MG63 (cell line): ENCODE data around the gene SEPTIN3. TPM values are rescaled to one million over a fixed set of nuclear protein-coding genes. Genes with fewer than 3 reads are reported as not detected.
A peak's percentile ranks its signal among the peaks of the same experiment; 100 is the strongest.
"Not testable (repeated sequence)": the region's sequence is repeated elsewhere in the genome, so short reads cannot be mapped to it uniquely, and the experiment has no call there.

Experiments
- DNase-seq: peaks from one replicate; pipeline ENCODE4 v3.0.0-alpha.2; 2020
- H3K27me3 ChIP-seq: fragments of 250-450 bp; sonication (Bioruptor Pico); 2 replicates; pipeline ENCODE4 v1.5.1; 2020; ENCODE audit warnings: mild to moderate bottlenecking, moderate library complexity
- H3K36me3 ChIP-seq: fragments of 250-450 bp; sonication (Bioruptor Pico); 2 replicates; pipeline ENCODE4 v1.5.1; 2020; ENCODE audit warnings: mild to moderate bottlenecking, moderate library complexity
- H3K4me3 ChIP-seq: fragments of 250-450 bp; sonication (Bioruptor Pico); 2 replicates; pipeline ENCODE4 v1.5.1; 2020; ENCODE audit warnings: mild to moderate bottlenecking, moderate library complexity
- H3K9me3 ChIP-seq: fragments of 250-450 bp; sonication (Bioruptor Pico); 2 replicates; pipeline ENCODE4 v1.5.1; 2020; ENCODE audit warnings: mild to moderate bottlenecking, moderate library complexity
- total RNA-seq: library from RNA; depleted of rRNA; stranded (reverse); fragments of >200 nt; shearing (Covaris generic); gene quantifications from 2 replicates; pipeline ENCODE4 v1.2.3, GENCODE V29; 2014; ENCODE audit warnings: low replicate concordance

Gene SEPTIN3
- total RNA-seq, 1 experiment from 2014 or later: 0.43 TPM

DNA sequence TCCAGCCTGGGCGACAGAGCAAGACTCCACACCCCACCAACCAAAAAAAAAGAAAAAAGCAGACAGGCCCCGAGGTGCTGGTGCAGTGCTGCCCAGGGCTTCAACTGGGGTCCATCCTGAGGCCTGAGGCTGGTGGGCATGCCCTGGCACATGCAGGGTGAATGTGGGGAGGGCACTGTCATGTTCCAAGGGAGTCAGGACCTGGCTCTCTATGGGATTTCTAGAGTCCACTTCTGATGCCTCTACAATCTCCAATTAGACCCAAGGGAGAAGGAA lies 32.4 kb upstream of the SEPTIN3 start:
- peaks cover 42% of the 10 kb centered on the region for H3K36me3 ChIP-seq
- no peaks in the 10 kb centered on the region for H3K9me3 ChIP-seq
- H3K27me3 ChIP-seq: no peaks in the 10 kb centered on the region
- no peak for DNase-seq
- H3K4me3 ChIP-seq: no peak overlapping the region

DNA sequence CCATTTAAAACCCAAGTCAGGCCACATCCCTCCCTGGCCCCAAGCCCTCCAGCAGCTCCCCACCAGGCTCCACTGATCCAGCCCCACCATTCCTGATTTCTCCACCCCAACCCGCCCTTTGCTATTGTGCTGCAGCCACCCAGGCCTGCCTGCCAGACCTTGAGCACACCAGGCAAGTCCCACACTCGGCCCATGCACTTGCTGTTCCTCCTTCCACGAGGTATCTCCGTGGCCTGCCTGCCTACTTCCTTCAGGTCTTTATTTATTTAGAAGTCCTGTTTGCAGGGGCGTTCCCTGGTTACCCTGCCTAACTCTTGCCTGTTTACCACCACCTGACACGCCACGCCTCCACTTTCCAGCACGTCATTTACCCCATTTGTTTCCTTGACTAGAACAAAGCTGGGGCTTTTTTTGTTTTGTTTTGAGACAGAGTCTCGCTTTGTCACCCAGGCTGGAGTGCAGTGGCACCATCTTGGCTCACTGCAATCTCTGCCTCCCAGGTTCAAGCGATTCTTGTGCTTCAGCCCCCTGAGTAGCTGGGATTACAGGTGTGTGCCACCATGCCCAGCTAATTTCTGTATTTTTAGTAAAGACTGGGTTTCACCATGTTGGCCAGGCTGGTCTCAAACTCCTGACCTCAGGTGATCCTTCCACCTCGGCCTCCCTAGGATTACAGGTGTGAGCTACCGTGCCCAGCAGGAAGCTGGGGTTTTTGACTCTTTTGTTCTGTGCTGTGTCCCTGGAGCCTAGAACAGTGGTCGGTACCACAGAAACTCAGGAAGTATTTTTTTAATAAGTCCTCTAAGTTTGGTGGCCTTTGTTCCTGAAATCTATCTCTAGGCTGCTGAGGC lies 29.0 kb upstream of the SEPTIN3 start:
- H3K9me3 ChIP-seq: no peaks in the 10 kb centered on the region
- no peak for DNase-seq
- H3K27me3 ChIP-seq: no peaks in the 10 kb centered on the region
- peaks cover 70% of the 10 kb centered on the region for H3K36me3 ChIP-seq
- H3K4me3 ChIP-seq: no peak overlapping the region

DNA sequence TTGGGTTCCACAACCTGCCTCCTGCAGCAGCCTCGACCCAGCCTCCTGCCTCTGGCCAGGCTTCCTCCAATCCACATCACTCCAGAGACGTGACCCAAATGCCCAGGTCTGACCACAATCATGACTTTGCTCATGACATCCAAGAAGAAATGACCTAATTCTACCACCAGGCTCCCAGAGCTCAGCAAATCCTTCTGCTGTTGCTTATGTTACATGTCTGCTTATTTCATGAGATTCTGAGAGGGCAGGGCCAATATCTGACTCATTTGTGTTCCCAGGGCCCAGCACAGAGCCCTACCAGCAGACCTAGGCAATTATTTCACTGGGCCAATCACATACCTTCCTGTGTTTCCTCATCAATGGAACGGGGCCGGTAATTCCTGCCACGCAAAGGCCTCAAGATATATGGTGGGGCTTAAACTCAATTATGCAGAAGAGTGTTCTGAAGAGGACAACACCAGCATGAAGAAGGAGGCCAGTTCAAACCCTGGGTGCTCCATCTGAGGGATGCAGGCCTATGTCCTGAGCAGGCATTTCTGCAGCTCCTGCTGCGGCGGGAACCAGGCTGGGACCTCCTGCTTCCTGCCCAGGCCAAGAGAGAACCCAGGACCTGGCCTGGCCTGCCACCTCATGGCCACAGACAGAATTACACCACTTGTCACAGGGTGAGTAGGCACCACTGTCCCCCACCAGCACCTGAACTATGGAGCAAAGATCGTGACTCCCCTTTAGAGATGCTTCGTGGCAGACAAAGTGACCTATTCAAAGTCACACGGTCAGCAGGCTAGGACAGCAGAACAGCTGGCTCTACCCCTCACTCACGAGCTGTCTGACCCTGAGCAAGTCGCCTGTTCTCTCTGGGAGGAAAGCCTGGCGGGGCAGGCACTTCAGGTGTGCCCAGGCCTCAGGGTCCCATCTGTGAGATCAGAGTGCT lies 28.1 kb upstream of the SEPTIN3 start:
- no peaks in the 10 kb centered on the region for H3K9me3 ChIP-seq
- H3K27me3 ChIP-seq: no peaks in the 10 kb centered on the region
- no peak overlapping the region for H3K4me3 ChIP-seq
- peak; percentile 70 for DNase-seq
- peaks cover 75% of the 10 kb centered on the region for H3K36me3 ChIP-seq

DNA sequence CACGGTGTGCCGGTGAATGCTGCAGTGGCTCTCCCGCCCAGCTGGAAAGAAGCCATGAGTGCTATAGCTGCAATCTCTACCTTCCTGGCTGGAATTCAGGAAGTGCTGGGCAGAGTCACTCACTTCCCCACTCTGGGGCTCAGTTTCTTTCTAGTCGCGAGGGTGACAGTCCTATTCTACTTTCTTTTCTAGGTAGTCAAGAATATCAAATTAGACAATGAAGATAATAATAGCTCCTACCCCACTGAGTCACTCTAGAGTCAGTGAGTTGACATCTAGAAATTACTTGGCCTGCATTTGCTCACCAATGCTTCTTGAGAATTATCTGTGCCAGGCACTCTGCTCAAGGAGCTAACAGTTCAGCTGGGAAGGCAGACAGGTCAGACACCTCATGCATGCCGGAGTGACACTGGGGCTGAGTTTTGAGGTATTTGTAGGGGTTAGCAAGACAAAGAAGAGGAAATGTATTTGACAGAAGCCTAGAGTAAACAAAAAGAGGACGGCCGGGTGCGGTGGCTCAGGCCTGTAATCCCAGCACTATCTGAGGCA lies 25.5 kb upstream of the SEPTIN3 start:
- H3K36me3 ChIP-seq: peaks cover 61% of the 10 kb centered on the region
- DNase-seq: no peak

DNA sequence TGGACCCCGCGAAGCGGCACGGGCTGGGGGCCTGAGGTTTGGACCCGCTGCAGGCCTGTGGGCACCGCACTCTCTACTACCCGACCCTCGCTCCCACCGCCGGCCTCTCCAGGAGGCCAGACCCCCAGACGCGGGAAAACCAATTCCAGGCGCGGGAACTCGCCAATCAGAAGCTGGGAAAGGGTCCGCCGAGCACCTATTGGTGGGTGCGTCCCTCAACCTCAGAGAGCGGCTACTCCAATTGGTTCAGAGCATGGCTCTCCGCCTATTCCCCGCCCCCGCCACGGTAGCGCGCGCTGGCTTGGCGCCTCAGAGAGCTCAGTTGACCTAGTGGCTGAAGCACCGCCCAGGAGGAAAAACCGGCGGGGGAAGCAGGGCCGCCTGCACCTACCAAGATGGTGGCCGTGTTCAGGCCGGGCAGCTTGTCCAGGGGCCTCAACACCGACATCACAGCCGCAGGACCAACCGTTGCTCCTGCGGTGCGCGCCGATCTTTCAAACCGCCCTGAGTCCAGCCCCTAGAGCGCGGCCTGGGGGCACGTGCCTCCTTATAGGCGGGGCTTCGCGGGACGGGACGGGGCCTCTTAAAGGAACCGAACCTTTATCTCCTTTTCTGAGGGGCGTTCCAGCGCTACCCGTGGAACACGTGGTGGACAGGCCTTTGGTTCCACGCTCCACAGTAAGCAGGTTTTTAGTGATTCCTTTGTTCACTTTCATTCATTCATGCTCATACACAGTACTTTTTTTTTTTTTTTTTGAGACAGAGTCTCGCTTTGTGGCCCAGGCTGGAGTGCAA lies 22.4 kb upstream of the SEPTIN3 start, which contains the start of gene CENPM:
Gene CENPM (minus strand): TSS at position 524 of the 795 bp plus-strand sequence. CDS start 76 bp downstream, at position 448.
- no peaks in the 10 kb centered on the region for H3K9me3 ChIP-seq

More for the DNA sequence above, 25.5 kb upstream of the SEPTIN3 start:
- no peaks in the 10 kb centered on the region for H3K9me3 ChIP-seq
- no peak overlapping the region for H3K4me3 ChIP-seq
- H3K27me3 ChIP-seq: no peaks in the 10 kb centered on the region

DNA sequence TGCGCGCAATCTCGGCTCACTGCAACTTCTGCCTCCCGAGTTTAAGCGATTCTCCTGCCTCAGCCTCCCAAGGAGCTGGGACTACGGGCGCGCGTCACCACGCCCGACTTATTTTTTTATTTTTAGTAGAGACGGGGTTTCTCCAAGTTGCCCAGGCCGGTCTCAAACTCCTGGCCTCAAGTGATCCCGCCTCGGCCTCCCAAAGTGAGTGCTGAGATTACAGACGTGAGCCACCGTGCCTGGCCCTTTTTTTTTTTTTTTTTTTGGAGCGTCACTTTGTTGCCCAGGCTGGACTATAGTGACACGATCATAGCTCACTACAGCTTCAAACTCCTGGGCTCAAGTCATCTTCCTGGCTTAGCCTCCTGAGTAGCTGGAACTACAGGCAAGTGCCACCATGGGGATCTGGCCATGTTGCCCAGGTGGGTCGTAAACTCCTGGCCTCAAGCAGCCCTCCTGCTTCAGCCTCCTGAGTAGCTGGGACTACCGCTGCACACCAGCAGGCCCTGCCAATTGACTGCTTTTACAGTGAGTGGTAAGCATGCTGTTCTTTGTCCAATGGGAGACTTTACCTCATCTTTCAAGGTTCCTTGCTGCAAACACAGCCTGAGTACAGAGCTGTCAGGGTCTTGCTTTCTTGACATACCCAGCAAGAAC lies 21.7 kb upstream of the SEPTIN3 start:
- Histone ChIP-seq H3K36me3 (peaks cover 30% of the 10 kb centered on the region), H3K9me3 (no peaks in the 10 kb centered on the region), H3K4me3 (peak overlapping the region; percentile 64), H3K27me3 (no peaks in the 10 kb centered on the region)
- no peak for DNase-seq

More for the DNA sequence above, 22.4 kb upstream of the SEPTIN3 start, which contains the start of gene CENPM:
- H3K27me3 ChIP-seq: no peaks in the 10 kb centered on the region
- DNase-seq: peak; percentile 96
- H3K36me3 ChIP-seq: peaks cover 36% of the 10 kb centered on the region
- H3K4me3 ChIP-seq: peak within 1 kb of the TSS; percentile 64

DNA sequence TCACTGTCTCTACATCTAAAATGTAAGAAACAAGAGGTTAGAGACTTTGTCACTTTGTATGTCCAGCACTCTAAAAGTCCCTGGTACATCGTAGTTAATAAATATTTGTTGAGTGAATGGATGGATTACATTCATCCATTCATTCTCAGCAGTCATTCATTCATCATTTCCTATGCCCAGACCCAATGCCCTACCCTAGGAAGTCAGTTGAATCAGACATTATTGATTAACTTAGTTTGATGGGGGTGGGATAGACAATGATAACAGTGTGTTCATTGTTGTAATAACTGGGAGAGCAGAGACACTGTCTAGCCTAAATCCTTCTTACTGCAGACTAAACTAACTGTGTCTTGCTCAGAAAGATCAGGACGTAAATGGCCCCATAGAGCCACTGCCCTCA lies 21.1 kb upstream of the SEPTIN3 start:
- Histone ChIP-seq H3K36me3 (peaks cover 25% of the 10 kb centered on the region), H3K27me3 (no peaks in the 10 kb centered on the region), H3K9me3 (no peaks in the 10 kb centered on the region), H3K4me3 (no peak overlapping the region)
- no peak for DNase-seq

DNA sequence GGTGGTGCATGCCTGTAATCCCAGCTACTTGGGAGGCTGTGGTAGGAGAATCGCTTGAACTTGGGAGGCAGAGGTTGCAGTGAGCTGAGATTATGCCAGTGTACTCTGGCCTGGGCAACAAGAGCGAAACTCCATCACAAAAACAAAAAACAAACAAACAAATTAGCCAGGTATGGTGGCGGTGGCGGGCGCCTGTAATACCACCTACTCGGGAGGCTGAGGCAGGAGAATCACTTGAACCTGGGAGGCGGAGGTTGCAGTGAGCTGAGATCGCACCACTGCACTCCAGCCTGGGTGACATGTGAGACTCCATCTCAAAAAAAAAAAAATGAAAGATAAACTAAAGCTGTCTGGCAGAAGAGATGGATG lies 20.3 kb upstream of the SEPTIN3 start:
- not testable (repeated sequence) for DNase-seq, H3K9me3 ChIP-seq, H3K27me3 ChIP-seq, H3K4me3 ChIP-seq
- H3K36me3 ChIP-seq: peaks cover 18% of the 10 kb centered on the region

DNA sequence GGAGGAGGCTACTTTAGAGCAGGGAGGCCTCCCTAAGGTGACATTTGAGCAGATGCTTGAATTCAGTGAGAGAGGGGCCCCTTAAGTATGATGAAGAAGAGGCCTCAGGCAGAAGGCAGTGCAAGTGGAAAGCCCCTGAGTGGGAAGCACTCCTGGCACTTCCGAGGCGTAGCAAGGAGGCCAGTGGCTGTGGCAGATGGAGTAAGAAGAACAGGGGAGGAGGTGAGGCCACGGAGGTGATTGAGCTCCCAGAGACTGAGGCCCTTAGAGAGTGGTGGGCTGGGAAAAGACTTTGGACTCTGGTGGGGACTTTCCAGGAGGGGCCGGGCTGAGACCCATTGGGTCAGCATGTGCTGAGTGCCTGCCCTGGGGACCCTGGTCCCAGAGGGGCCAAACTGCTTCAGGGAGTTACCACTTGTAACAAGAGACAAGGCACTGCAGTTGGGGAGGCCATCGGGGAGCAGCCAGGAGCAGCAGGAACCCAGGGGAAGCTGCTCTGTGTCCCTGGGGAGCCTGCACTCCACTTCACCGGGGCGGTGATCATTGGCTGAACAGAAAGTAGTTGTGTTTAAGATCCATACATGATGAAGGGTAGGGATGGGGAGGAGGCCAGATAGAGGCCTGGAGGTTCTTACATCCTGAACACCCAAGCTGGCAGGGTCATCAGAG lies 19.8 kb upstream of the SEPTIN3 start:
- Histone ChIP-seq H3K36me3 (peaks cover 15% of the 10 kb centered on the region), H3K27me3 (no peaks in the 10 kb centered on the region), H3K9me3 (no peaks in the 10 kb centered on the region), H3K4me3 (no peak overlapping the region)
- no peak for DNase-seq

DNA sequence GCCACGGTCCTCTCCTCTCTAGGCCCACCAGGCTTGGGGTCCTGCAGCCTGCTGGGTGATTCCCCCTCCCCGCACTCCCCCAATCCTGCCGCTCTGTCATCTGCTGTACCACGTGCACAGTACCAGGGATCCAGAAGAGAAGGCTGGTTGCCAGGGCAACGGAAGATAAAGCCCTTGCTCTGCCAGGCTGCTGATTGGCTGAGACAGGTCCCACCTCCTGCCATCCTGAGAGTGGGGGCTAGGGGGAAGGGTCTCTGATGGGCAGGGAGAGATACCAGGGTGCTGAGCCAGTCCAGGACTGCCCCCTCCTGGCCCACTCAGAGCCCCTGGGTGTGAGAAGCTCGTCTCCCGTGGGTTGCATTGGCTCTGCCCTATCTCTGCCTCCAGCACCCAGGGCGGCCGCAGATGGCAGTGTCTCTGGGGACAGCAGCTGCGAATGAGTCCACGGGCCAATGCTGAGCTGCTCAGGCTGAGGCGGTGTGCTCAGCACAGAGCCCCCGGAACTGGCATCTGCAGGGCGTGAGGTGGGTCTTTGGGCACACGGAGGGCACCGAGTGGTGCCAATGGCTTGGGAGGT lies 17.3 kb upstream of the SEPTIN3 start, which contains the start of gene SMIM45:
Gene SMIM45 (plus strand): TSS at position 253 of the 577 bp plus-strand sequence.
- no peaks in the 10 kb centered on the region for H3K9me3 ChIP-seq
- no peaks in the 10 kb centered on the region for H3K27me3 ChIP-seq
- H3K4me3 ChIP-seq: no peak within 1 kb of the TSS
- H3K36me3 ChIP-seq: no peaks in the 10 kb centered on the region
- DNase-seq: no peak

DNA sequence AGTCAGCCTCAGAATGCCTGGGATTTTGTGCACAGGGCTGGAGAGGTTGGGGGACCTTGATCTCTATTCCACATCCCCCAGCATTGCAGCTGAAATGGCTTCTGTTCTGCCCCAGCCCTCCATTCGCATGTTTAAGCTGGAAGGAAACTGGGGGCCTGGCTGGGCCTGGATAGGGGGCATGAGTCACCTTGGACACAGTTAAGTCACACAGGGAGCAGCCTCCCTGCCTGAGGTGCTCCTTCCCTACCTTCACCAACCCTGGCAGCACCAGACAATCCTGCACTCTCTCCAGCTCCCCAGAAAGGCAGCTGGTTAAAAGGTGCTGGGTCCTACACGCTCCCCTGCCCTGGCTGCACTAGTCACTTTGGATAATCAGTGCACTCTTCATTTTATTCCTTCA lies 16.5 kb upstream of the SEPTIN3 start:
- H3K36me3 ChIP-seq: no peaks in the 10 kb centered on the region
- H3K4me3 ChIP-seq: no peak overlapping the region
- H3K27me3 ChIP-seq: no peaks in the 10 kb centered on the region
- H3K9me3 ChIP-seq: no peaks in the 10 kb centered on the region
- DNase-seq: no peak

DNA sequence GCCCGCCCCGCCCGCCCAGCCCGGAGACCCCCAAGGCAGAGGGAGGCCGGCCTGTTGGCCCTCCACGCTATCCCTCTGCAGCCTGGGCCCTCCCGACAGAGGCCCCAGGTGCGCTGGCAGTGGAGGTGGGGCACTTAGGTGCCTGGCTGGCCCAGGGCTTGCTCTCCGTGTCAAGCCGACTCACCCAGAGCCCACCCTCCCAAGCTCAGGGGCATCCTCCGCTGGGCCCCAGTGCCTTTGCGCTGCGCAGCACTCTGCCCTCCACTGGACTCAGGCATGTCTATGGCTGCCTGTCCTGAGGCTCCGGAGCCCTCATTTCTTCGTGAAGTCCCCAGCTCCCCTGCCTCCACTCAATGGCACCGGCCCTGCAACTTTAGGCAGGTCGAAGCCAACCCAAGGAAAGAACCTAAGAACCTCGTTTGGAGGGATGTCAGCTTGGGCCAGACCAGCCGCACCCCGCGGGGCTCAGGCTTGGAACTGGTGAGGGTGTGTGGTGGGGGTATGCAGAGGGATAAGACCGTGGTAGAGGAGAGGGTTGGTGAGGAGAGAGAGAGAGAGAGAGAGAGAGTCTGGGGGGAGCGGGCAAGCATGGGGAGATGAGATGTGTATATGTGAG lies 11.2 kb upstream of the SEPTIN3 start:
- Histone ChIP-seq H3K4me3 (no peak overlapping the region), H3K27me3 (no peaks in the 10 kb centered on the region), H3K36me3 (no peaks in the 10 kb centered on the region), H3K9me3 (no peaks in the 10 kb centered on the region)
- no peak for DNase-seq

DNA sequence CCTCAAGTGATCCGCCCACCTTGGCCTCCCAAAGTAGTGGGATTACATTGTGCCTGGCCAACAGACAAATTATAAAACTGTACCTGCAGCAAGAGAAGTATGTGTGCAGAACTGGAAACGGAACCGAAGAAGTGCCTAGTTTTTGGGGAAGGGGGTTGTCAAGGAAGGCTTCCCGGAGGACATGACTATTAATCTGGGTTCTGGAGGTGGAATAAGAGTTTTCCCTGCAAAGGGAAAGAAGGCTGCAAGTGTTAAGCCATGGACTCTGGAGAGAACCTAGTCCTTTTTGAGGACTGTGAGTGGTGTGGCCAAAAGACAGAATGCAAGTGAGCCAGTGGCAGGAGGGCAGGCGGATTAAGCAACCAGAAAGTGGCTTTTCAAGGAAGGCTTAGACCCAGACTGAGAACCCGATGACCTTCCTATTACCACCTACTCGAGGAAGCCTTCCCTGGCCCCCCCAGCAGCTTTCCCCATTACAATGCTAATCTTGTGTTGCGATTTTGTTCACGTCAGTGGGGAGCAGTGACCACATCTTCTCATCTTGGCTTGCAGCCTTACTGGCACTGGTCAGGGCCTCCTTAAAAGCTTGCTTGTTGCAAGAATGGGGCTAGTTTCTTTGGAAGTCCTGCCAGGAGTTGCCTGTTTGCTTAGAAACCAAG lies 5.7 kb upstream of the SEPTIN3 start:
- Histone ChIP-seq H3K4me3 (no peak overlapping the region), H3K9me3 (no peaks in the 10 kb centered on the region), H3K27me3 (no peaks in the 10 kb centered on the region), H3K36me3 (no peaks in the 10 kb centered on the region)
- no peak for DNase-seq

DNA sequence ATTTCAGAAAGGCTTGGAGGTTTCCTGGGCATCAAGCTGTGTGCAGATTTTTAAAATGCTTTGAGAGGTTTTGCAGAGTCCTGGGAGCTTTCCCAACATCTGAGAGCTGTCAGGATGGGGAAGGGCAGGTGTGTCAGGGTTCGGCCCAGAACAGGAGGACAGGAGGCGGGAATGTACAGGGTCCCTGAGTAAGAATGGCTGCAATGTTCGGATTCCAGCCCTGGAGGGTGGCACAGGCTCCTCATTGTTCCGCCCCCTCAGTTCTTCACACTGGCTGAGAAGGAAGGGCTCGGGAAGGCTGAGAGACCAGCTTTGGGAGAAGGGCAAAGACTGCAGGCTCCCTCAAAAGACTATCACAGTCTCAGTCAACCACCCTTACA lies 5.1 kb upstream of the SEPTIN3 start:
- H3K9me3 ChIP-seq: no peaks in the 10 kb centered on the region
- DNase-seq: no peak
- H3K4me3 ChIP-seq: no peak overlapping the region
- no peaks in the 10 kb centered on the region for H3K36me3 ChIP-seq
- H3K27me3 ChIP-seq: no peaks in the 10 kb centered on the region
